ENCODE results near the gene NBPF9. TPM values are rescaled to one million over a fixed set of nuclear protein-coding genes. Genes with fewer than 3 reads are reported as not detected.
"Not testable (repeated sequence)": the region's sequence is repeated elsewhere in the genome, so short reads cannot be mapped to it uniquely, and the experiment has no call there.

Gene NBPF9, protein sequence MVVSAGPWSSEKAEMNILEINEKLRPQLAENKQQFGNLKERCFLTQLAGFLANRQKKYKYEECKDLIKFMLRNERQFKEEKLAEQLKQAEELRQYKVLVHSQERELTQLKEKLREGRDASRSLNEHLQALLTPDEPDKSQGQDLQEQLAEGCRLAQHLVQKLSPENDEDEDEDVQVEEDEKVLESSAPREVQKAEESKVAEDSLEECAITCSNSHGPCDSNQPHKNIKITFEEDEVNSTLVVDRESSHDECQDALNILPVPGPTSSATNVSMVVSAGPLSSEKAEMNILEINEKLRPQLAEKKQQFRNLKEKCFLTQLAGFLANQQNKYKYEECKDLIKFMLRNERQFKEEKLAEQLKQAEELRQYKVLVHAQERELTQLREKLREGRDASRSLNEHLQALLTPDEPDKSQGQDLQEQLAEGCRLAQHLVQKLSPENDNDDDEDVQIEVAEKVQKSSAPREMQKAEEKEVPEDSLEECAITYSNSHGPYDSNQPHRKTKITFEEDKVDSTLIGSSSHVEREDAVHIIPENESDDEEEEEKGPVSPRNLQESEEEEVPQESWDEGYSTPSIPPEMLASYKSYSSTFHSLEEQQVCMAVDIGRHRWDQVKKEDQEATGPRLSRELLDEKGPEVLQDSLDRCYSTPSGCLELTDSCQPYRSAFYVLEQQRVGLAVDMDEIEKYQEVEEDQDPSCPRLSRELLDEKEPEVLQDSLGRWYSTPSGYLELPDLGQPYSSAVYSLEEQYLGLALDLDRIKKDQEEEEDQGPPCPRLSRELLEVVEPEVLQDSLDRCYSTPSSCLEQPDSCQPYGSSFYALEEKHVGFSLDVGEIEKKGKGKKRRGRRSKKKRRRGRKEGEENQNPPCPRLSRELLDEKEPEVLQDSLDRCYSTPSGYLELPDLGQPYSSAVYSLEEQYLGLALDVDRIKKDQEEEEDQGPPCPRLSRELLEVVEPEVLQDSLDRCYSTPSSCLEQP (N-terminal part only)
- total RNA-seq (2021) (18.4 and 19.1 TPM in 2 replicates), Bru-seq, nascent RNA (percentile 55 among the genes with signal in this experiment), BruChase-seq, experiment 1, labeled RNA remaining after a 2-hour chase (percentile 62 among the genes with signal in this experiment), BruChase-seq, experiment 2, labeled RNA remaining after a 6-hour chase (percentile 58 among the genes with signal in this experiment)
- long read RNA-seq, partial matches to known transcripts, result 10 of 27 reads
- long read RNA-seq, other reads (novel, unspliced or antisense), result 17 of 27 reads

- Histone ChIP-seq H3K4me2 (peak within 1 kb of the TSS; percentile 72), H3K4me3 (peak within 1 kb of the TSS; percentile 50; the same call in 1 of the 2 replicates)
- BruUV-seq (replicated peaks); H3K9me3 ChIP-seq (ENCODE audit: insufficient read depth, low read depth); H3K27me3 ChIP-seq (ENCODE audit: insufficient read depth, low read depth); H3K36me3 ChIP-seq (ENCODE audit: low read depth); POLR2A ChIA-PET (ENCODE audit: unreplicated experiment); H4K20me1 ChIP-seq (ENCODE audit: insufficient read depth); H3K79me2 ChIP-seq (ENCODE audit: low read depth); H3K27ac ChIP-seq; H3F3A ChIP-seq (ENCODE audit: insufficient read depth, low read depth); H3K9me2 ChIP-seq (ENCODE audit: insufficient read depth); H2AFZ ChIP-seq; CTCF ChIA-PET; intact Hi-C loops (cut with micrococcal nuclease; ENCODE audit: unreplicated experiment); H3K4me1 ChIP-seq (replicated peaks; ENCODE audit: insufficient read depth): not testable (repeated sequence)
- peak; percentile 26 to 67 for DNase-seq
Observed at GRCh38 chr1:149103109-149104081, at the start of gene NBPF9. Gene NBPF9 (minus strand): TSS chr1:149103551. CDS start chr1:149082139, 21,412 bp downstream.

GRCh38 chr1:149149909-149150308, 46.6 kb upstream of the NBPF9 start:
- intact Hi-C loops (cut with micrococcal nuclease; ENCODE audit: unreplicated experiment), result not testable (repeated sequence)

GRCh38 chr1:149137585-149137984, 34.2 kb upstream of the NBPF9 start:
- H4K20me1 ChIP-seq (ENCODE audit: insufficient read depth); H2AFZ ChIP-seq; H3K79me2 ChIP-seq (ENCODE audit: low read depth); H3K9me2 ChIP-seq (ENCODE audit: insufficient read depth); H3K27ac ChIP-seq; H3K4me1 ChIP-seq (replicated peaks; ENCODE audit: insufficient read depth); H3K4me2 ChIP-seq; CTCF ChIA-PET; H3K36me3 ChIP-seq (ENCODE audit: low read depth); BruUV-seq (replicated peaks); DNase-seq; H3K27me3 ChIP-seq (ENCODE audit: insufficient read depth, low read depth); H3K4me3 ChIP-seq; H3K9me3 ChIP-seq (ENCODE audit: insufficient read depth, low read depth); H3F3A ChIP-seq (ENCODE audit: insufficient read depth, low read depth); POLR2A ChIA-PET (ENCODE audit: unreplicated experiment); intact Hi-C loops (cut with micrococcal nuclease; ENCODE audit: unreplicated experiment): not testable (repeated sequence)

More at GRCh38 chr1:149149909-149150308, 46.6 kb upstream of the NBPF9 start:
- CTCF ChIA-PET; H3K27ac ChIP-seq; POLR2A ChIA-PET (ENCODE audit: unreplicated experiment); H3K4me3 ChIP-seq; H3K79me2 ChIP-seq (ENCODE audit: low read depth); H3K9me3 ChIP-seq (ENCODE audit: insufficient read depth, low read depth); BruUV-seq (replicated peaks); H3K27me3 ChIP-seq (ENCODE audit: insufficient read depth, low read depth); H2AFZ ChIP-seq; H4K20me1 ChIP-seq (ENCODE audit: insufficient read depth); H3F3A ChIP-seq (ENCODE audit: insufficient read depth, low read depth); H3K9me2 ChIP-seq (ENCODE audit: insufficient read depth); DNase-seq; H3K36me3 ChIP-seq (ENCODE audit: low read depth); H3K4me1 ChIP-seq (replicated peaks; ENCODE audit: insufficient read depth); H3K4me2 ChIP-seq: not testable (repeated sequence)

- BruUV-seq (replicated peaks); H3K4me2 ChIP-seq; H4K20me1 ChIP-seq (ENCODE audit: insufficient read depth); POLR2A ChIA-PET (ENCODE audit: unreplicated experiment); H3K4me3 ChIP-seq; DNase-seq; H3K27ac ChIP-seq; H3K27me3 ChIP-seq (ENCODE audit: insufficient read depth, low read depth); H2AFZ ChIP-seq; H3K79me2 ChIP-seq (ENCODE audit: low read depth); intact Hi-C loops (cut with micrococcal nuclease; ENCODE audit: unreplicated experiment); H3K9me3 ChIP-seq (ENCODE audit: insufficient read depth, low read depth); H3K4me1 ChIP-seq (replicated peaks; ENCODE audit: insufficient read depth); CTCF ChIA-PET; H3F3A ChIP-seq (ENCODE audit: insufficient read depth, low read depth); H3K36me3 ChIP-seq (ENCODE audit: low read depth); H3K9me2 ChIP-seq (ENCODE audit: insufficient read depth): not testable (repeated sequence)
Observed at GRCh38 chr1:149130938-149131337, 27.6 kb upstream of the NBPF9 start.

DNA sequence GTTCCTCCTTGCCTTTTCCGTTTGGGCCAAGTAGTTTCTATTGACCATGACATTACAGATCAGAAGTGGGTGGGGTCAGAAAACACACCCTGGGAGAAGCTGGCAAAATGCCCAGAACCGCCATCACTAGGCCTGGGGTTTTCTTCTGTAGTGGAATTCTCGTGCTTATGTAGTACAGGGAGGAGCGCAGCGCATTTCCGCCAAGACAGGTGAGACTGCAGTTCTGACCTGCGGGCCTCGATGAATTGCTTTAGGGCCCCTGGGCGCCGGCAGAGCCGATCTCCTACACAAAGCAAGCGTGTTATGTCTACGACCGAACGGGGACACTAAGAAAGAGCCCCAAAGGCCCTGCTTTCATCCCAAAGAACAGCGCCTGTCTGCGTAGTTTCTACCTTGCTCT, 25.9 kb upstream of the NBPF9 start:
- intact Hi-C loops (cut with micrococcal nuclease; ENCODE audit: unreplicated experiment); H4K20me1 ChIP-seq (ENCODE audit: insufficient read depth); H3K4me3 ChIP-seq; H3K27me3 ChIP-seq (ENCODE audit: insufficient read depth, low read depth); H3F3A ChIP-seq (ENCODE audit: insufficient read depth, low read depth); H3K4me1 ChIP-seq (replicated peaks; ENCODE audit: insufficient read depth); H2AFZ ChIP-seq; H3K9me3 ChIP-seq (ENCODE audit: insufficient read depth, low read depth); H3K36me3 ChIP-seq (ENCODE audit: low read depth); DNase-seq; POLR2A ChIA-PET (ENCODE audit: unreplicated experiment); H3K27ac ChIP-seq; H3K9me2 ChIP-seq (ENCODE audit: insufficient read depth); H3K4me2 ChIP-seq; BruUV-seq (replicated peaks); H3K79me2 ChIP-seq (ENCODE audit: low read depth); CTCF ChIA-PET: not testable (repeated sequence)

GRCh38 chr1:149126555-149127145, 23.3 kb upstream of the NBPF9 start:
- H3F3A ChIP-seq (ENCODE audit: insufficient read depth, low read depth); H3K9me2 ChIP-seq (ENCODE audit: insufficient read depth); H3K79me2 ChIP-seq (ENCODE audit: low read depth); BruUV-seq (replicated peaks); DNase-seq; H3K27me3 ChIP-seq (ENCODE audit: insufficient read depth, low read depth); POLR2A ChIA-PET (ENCODE audit: unreplicated experiment); H3K4me3 ChIP-seq; H3K9me3 ChIP-seq (ENCODE audit: insufficient read depth, low read depth); H4K20me1 ChIP-seq (ENCODE audit: insufficient read depth); H3K36me3 ChIP-seq (ENCODE audit: low read depth); CTCF ChIA-PET; intact Hi-C loops (cut with micrococcal nuclease; ENCODE audit: unreplicated experiment); H3K4me1 ChIP-seq (replicated peaks; ENCODE audit: insufficient read depth); H3K4me2 ChIP-seq; H3K27ac ChIP-seq; H2AFZ ChIP-seq: not testable (repeated sequence)
